ENCODE measurements around the gene SLCO1B3. TPM values are rescaled to one million over a fixed set of nuclear protein-coding genes. Genes with fewer than 3 reads are reported as not detected.

SLCO1B3 gene
- total and polyA plus RNA-seq, 2 donors (not counting 3 experiments of a cell fraction or from before 2014, with no cell fraction given) = not detected

- BruUV-seq (replicated peaks) = no TSS peak
- Histone ChIP-seq H3K27me3 (ENCODE audit: control insufficient read depth in 2 of 2, insufficient read depth in 2 of 2, low read length in 2 of 2) (no peaks in the 10 kb centered on the region), H3K79me2 (ENCODE audit: control insufficient read depth, insufficient read depth, low read length) (no peaks in the 10 kb centered on the region), H3K4me1 (ENCODE audit: control insufficient read depth, extremely low read depth, insufficient read depth, low read length) (peaks cover 14% of the 10 kb centered on the region), H2AFZ (ENCODE audit: low read depth, low read length) (no peak overlapping the region), H4K20me1 (replicated peaks; ENCODE audit: control insufficient read depth, extremely low read depth, insufficient read depth, low read length) (no peaks in the 10 kb centered on the region), H3K9me3 (replicated peaks; ENCODE audit: control insufficient read depth, insufficient read depth, low read length) (no peaks in the 10 kb centered on the region), H3K27ac (ENCODE audit: insufficient read depth, low read depth, low read length) (no peak overlapping the region), H3K4me3 (replicated peaks in 1 of 3; ENCODE audit: insufficient read depth in 1 of 3, low read depth in 1 of 3, low read length in 3 of 3) (no peak overlapping the region), H3K9me1 (replicated peaks; ENCODE audit: control insufficient read depth, extremely low read depth, insufficient read depth, low read length) (no peaks in the 10 kb centered on the region), H3K36me3 (ENCODE audit: control insufficient read depth in 2 of 2, extremely low read depth in 1 of 2, insufficient read depth in 2 of 2, low read length in 2 of 2) (no peaks in the 10 kb centered on the region), H3K4me2 (ENCODE audit: insufficient read depth, low read length) (no peak overlapping the region), H3K9ac (replicated peaks; ENCODE audit: extremely low read depth, insufficient read depth, low read length) (no peak overlapping the region)
- no peak for DNase-seq (ENCODE audit: low read depth, low spot score)
- dilution Hi-C loops (cut with MboI; ENCODE audit: extremely low pct_ligation_motif_present, low sequenced_read_pairs) = no loop called here
- ChIA-PET POLR2A (no interaction called here), CTCF (no interaction called here)
- TF ChIP-seq POLR2AphosphoS5 (IDR thresholded peaks at IDR 0.05; ENCODE audit: insufficient read depth, low read depth, low read length) (no peak), FOS (IDR thresholded peaks at IDR 0.05; ENCODE audit: borderline replicate concordance, insufficient read depth, low read length) (no peak), CTCF (IDR thresholded peaks at IDR 0.05; ENCODE audit: extremely low read depth in 1 of 2, insufficient read depth in 1 of 2, low read depth in 1 of 2, low read length in 2 of 2) (no peak), GATA2 (IDR thresholded peaks at IDR 0.05; ENCODE audit: insufficient read depth, insufficient read length, low read depth, low read length) (no peak)
- intact Hi-C loops (cut with micrococcal nuclease) = no loop called here
- no peak for FAIRE-seq
Measured at GRCh38 chr12:20885552-20885951, 75.0 kb downstream of the SLCO1B3 start.

DNA sequence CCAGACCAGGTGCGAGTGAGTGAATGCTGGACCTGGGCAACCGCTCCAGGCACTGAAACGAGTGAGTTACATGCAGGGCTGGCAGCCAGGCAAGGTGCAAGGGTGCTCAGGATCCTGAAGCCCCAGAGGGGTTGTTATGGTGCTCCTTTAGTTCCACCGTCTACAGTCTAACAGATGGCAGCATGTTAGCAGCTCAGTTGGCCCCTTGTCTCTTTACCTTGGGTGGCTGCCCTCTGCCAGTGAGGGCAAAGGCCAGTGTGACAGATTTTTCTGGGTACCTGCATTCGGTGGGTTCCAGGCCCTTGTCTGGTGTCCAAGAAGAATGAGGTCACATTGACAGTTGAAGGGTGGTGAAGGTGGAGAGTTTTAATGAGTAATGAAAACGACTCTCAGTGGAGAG is 106.8 kb downstream of the SLCO1B3 start:
- Histone ChIP-seq H3K36me3 (ENCODE audit: control insufficient read depth in 2 of 2, extremely low read depth in 1 of 2, insufficient read depth in 2 of 2, low read length in 2 of 2) (no peaks in the 10 kb centered on the region), H3K27ac (ENCODE audit: insufficient read depth, low read depth, low read length) (no peak overlapping the region), H3K27me3 (ENCODE audit: control insufficient read depth in 2 of 2, insufficient read depth in 2 of 2, low read length in 2 of 2) (no peaks in the 10 kb centered on the region), H3K9ac (replicated peaks; ENCODE audit: extremely low read depth, insufficient read depth, low read length) (no peak overlapping the region), H3K4me2 (ENCODE audit: insufficient read depth, low read length) (no peak overlapping the region), H3K4me1 (ENCODE audit: control insufficient read depth, extremely low read depth, insufficient read depth, low read length) (no peaks in the 10 kb centered on the region), H3K79me2 (ENCODE audit: control insufficient read depth, insufficient read depth, low read length) (no peaks in the 10 kb centered on the region), H3K4me3 (replicated peaks in 1 of 3; ENCODE audit: insufficient read depth in 1 of 3, low read depth in 1 of 3, low read length in 3 of 3) (no peak overlapping the region), H3K9me3 (replicated peaks; ENCODE audit: control insufficient read depth, insufficient read depth, low read length) (no peaks in the 10 kb centered on the region), H4K20me1 (replicated peaks; ENCODE audit: control insufficient read depth, extremely low read depth, insufficient read depth, low read length) (no peaks in the 10 kb centered on the region), H2AFZ (ENCODE audit: low read depth, low read length) (no peak overlapping the region), H3K9me1 (replicated peaks; ENCODE audit: control insufficient read depth, extremely low read depth, insufficient read depth, low read length) (no peaks in the 10 kb centered on the region)
- TF ChIP-seq GATA2 (IDR thresholded peaks at IDR 0.05; ENCODE audit: insufficient read depth, insufficient read length, low read depth, low read length) (no peak), MYC (IDR thresholded peaks at IDR 0.05; ENCODE audit: low read depth, low read length) (no peak), EZH2 (IDR thresholded peaks at IDR 0.05; ENCODE audit: borderline replicate concordance, low read depth, low read length, severe bottlenecking) (no peak), CTCF (IDR thresholded peaks at IDR 0.05; ENCODE audit: extremely low read depth in 1 of 2, insufficient read depth in 1 of 2, low read depth in 1 of 2, low read length in 2 of 2) (no peak), JUN (IDR thresholded peaks at IDR 0.05; ENCODE audit: borderline replicate concordance, insufficient read depth, insufficient read length, low read depth) (no peak), FOS (IDR thresholded peaks at IDR 0.05; ENCODE audit: borderline replicate concordance, insufficient read depth, low read length) (no peak), POLR2AphosphoS5 (IDR thresholded peaks at IDR 0.05; ENCODE audit: insufficient read depth, low read depth, low read length) (no peak), POLR2A (IDR thresholded peaks at IDR 0.05; ENCODE audit: low read depth, low read length) (no peak)
- TF ChIP-seq, protein P1, sequence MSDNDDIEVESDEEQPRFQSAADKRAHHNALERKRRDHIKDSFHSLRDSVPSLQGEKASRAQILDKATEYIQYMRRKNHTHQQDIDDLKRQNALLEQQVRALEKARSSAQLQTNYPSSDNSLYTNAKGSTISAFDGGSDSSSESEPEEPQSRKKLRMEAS (IDR thresholded peaks at IDR 0.05; ENCODE audit: insufficient read depth, insufficient read length) = no peak
- ChIA-PET POLR2A (no interaction called here), CTCF (no interaction called here)
- intact Hi-C loops (cut with micrococcal nuclease) (no loop called here), dilution Hi-C loops (cut with MboI; ENCODE audit: extremely low pct_ligation_motif_present, low sequenced_read_pairs) (no loop called here)
- DNase-seq (ENCODE audit: low read depth, low spot score) (no peak), FAIRE-seq (no peak)
- BruUV-seq (replicated peaks) = no TSS peak

All from endothelial cell of umbilical vein (primary cell).